GM21423 (cell line): Measurements from ENCODE around the gene OXSR1.
A peak's percentile ranks its signal among the peaks of the same experiment; 100 is the strongest.
"Not testable (repeated sequence)": the region's sequence is repeated elsewhere in the genome, so short reads cannot be mapped to it uniquely, and the experiment has no call there.

Experiments
- ATAC-seq: cut with Tn5 transposase; IDR thresholded peaks from one replicate; pipeline ENCODE4 v1.9.1; 2021; ENCODE audit warnings: mild to moderate bottlenecking, moderate library complexity; ENCODE audit not compliant: unreplicated experiment

OXSR1 gene

GRCh38 chr3:38127611-38128302, 37.6 kb upstream of the OXSR1 start:
- ATAC-seq = no peak

- ATAC-seq = no peak
Measured at GRCh38 chr3:38128303-38128655, 37.1 kb upstream of the OXSR1 start.

- no peak for ATAC-seq
Measured at GRCh38 chr3:38129058-38129457, 36.3 kb upstream of the OXSR1 start.

GRCh38 chr3:38130631-38131065, 34.7 kb upstream of the OXSR1 start:
- ATAC-seq = no peak

GRCh38 chr3:38131621-38132369, 33.5 kb upstream of the OXSR1 start:
- ATAC-seq = no peak

- ATAC-seq = no peak
Measured at GRCh38 chr3:38133209-38133556, 32.2 kb upstream of the OXSR1 start.

GRCh38 chr3:38133557-38134405, 31.6 kb upstream of the OXSR1 start:
- no peak for ATAC-seq

GRCh38 chr3:38134517-38135143, 30.7 kb upstream of the OXSR1 start:
- not testable (repeated sequence) for ATAC-seq

GRCh38 chr3:38135621-38136277, 29.6 kb upstream of the OXSR1 start:
- ATAC-seq = not testable (repeated sequence)

- ATAC-seq = no peak
Measured at GRCh38 chr3:38136393-38136776, 29.0 kb upstream of the OXSR1 start.

GRCh38 chr3:38136777-38137614, 28.3 kb upstream of the OXSR1 start, which contains the start of gene ACAA1:
TSS of gene ACAA1 (minus strand) at chr3:38137127. CDS start at chr3:38137035, 92 bp downstream.
- ATAC-seq = peak; percentile 86

GRCh38 chr3:38137615-38138348, 27.6 kb upstream of the OXSR1 start:
- no peak for ATAC-seq

GRCh38 chr3:38138349-38139190, 26.8 kb upstream of the OXSR1 start, which contains the start of gene MYD88:
TSS of gene MYD88 (plus strand) at chr3:38138661. CDS start at chr3:38138701, 40 bp downstream.
- ATAC-seq = peak; percentile 42

- ATAC-seq = no peak
Measured at GRCh38 chr3:38139191-38139590, 26.1 kb upstream of the OXSR1 start.

- no peak for ATAC-seq
Measured at GRCh38 chr3:38139652-38140051, 25.7 kb upstream of the OXSR1 start.

GRCh38 chr3:38140326-38141172, 24.8 kb upstream of the OXSR1 start:
- ATAC-seq = no peak
